HS-5 (cell line): ENCODE results near the gene RIBC1.
A peak's percentile ranks its signal among the peaks of the same experiment; 100 is the strongest.
"Not testable (repeated sequence)": the region's sequence is repeated elsewhere in the genome, so short reads cannot be mapped to it uniquely, and the experiment has no call there.

ENCODE experiments used
- DNase-seq: peaks from one replicate; pipeline ENCODE4 v3.0.0-alpha.2; 2012; ENCODE audit warnings: low read depth

RIBC1 gene

GRCh38 chrX:53437206-53437605 lies 14.5 kb downstream of the RIBC1 start:
- DNase-seq, result no peak

GRCh38 chrX:53438174-53438831 lies 15.6 kb downstream of the RIBC1 start:
- no peak for DNase-seq

GRCh38 chrX:53438832-53439230 lies 16.2 kb downstream of the RIBC1 start:
- DNase-seq, result no peak

GRCh38 chrX:53440101-53440500 lies 17.4 kb downstream of the RIBC1 start:
- DNase-seq, result no peak

- DNase-seq, result peak; percentile 10
Measured at GRCh38 chrX:53440621-53441517, 18.2 kb downstream of the RIBC1 start.

GRCh38 chrX:53441531-53442321 lies 19.1 kb downstream of the RIBC1 start:
- no peak for DNase-seq

- no peak for DNase-seq
Measured at GRCh38 chrX:53442322-53442631, 19.6 kb downstream of the RIBC1 start.

- DNase-seq, result no peak
Measured at GRCh38 chrX:53445977-53446376, 23.3 kb downstream of the RIBC1 start.

- no peak for DNase-seq
Measured at GRCh38 chrX:53447441-53447840, 24.8 kb downstream of the RIBC1 start.

- no peak for DNase-seq
Measured at GRCh38 chrX:53449632-53450031, 27.0 kb downstream of the RIBC1 start.

- DNase-seq, result no peak
Measured at GRCh38 chrX:53452812-53453211, 30.1 kb downstream of the RIBC1 start.

- peak; percentile 31 for DNase-seq
Measured at GRCh38 chrX:53456254-53456653, 33.6 kb downstream of the RIBC1 start.

GRCh38 chrX:53458082-53458481 lies 35.4 kb downstream of the RIBC1 start:
- no peak for DNase-seq

- not testable (repeated sequence) for DNase-seq
Measured at GRCh38 chrX:53468659-53469058, 46.0 kb downstream of the RIBC1 start.

GRCh38 chrX:53471346-53471745 lies 48.7 kb downstream of the RIBC1 start:
- no peak for DNase-seq

- DNase-seq, result no peak
Measured at GRCh38 chrX:53474707-53475106, 52.0 kb downstream of the RIBC1 start.

- DNase-seq, result no peak
Measured at GRCh38 chrX:53476371-53476770, 53.7 kb downstream of the RIBC1 start.

GRCh38 chrX:53479301-53479700 lies 56.6 kb downstream of the RIBC1 start:
- no peak for DNase-seq
